ENCODE measurements around the gene NCBP2L. TPM values are rescaled to one million over a fixed set of nuclear protein-coding genes. Genes with fewer than 3 reads are reported as not detected.
A peak's percentile ranks its signal among the peaks of the same experiment; 100 is the strongest.

The NCBP2L gene
- total and polyA plus RNA-seq, 3 experiments from 2014 or later: 0.24 TPM; not detected in 2

DNA sequence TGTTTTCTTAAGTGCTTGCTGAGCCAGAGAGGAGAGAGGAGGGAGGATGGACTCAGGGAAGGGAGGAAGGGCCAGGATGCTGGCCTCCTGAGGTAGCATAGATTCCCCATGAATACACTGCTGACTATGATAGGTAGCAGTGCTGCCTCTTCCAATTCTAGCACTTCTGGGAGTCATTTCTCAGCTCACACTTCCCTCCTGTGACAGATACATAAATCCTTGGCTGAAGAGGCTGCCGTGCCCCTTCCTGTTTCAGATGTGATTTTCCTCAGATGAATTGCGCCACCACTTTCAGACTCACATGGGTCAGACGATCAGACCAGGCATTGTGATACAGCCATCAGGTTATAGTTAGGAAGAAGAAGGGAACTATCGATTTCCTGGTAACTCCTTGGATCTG, 24.3 kb upstream of the NCBP2L start:
- peaks cover 0 to 5% of the 10 kb centered on the region in 2 donors for H3K27me3 Mint-ChIP-seq
- Histone ChIP-seq H3K4me1 (ENCODE audit: insufficient read depth, low read length) (no peaks in the 10 kb centered on the region), H3K27me3 (ENCODE audit: insufficient read depth, low read length, poor library complexity, severe bottlenecking) (no peaks in the 10 kb centered on the region), H3K27ac (ENCODE audit: low read depth, low read length) (no peak overlapping the region), H3K36me3 (ENCODE audit: insufficient read depth, low read length) (no peaks in the 10 kb centered on the region), H3K4me3 (ENCODE audit: low read length) (no peak overlapping the region), H3K9me3 (ENCODE audit: low read length) (no peaks in the 10 kb centered on the region)
- H3K4me3 Mint-ChIP-seq: no peak overlapping the region
- no peak overlapping the region for H3K27ac Mint-ChIP-seq
- DNase-seq: no peak
- peaks cover 0 to 18% (median 0%) of the 10 kb centered on the region in 3 donors for H3K4me1 Mint-ChIP-seq
- no peaks in the 10 kb centered on the region for H3K9me3 Mint-ChIP-seq
- H3K36me3 Mint-ChIP-seq: peaks cover 0 to 7% (median 0%) of the 10 kb centered on the region in 3 donors
- ChIA-PET POLR2A (no interaction called here), CTCF (no interaction called here)

DNA sequence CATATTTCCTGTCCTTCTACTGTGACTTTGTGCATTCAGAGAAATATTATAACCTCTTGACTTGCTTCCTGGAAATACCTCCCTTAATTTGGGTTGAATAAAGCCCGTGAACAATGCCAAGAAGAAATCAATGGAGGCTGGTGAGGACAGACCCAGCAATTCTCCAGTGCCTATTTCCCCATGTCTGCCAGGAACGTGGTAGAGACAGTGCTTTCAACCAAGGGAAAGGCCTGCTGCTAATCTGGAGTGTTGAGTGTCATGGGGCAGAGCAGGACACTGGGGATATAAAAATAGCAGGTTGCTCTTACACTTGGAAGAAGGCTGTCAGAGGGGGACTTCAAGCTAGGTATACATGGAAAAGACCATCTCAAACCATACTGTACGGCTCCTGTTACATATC, 21.8 kb upstream of the NCBP2L start:
- Histone ChIP-seq H3K4me3 (ENCODE audit: low read length) (no peak overlapping the region), H3K36me3 (ENCODE audit: insufficient read depth, low read length) (no peaks in the 10 kb centered on the region), H3K9me3 (ENCODE audit: low read length) (no peaks in the 10 kb centered on the region), H3K27ac (ENCODE audit: low read depth, low read length) (no peak overlapping the region), H3K4me1 (ENCODE audit: insufficient read depth, low read length) (no peaks in the 10 kb centered on the region), H3K27me3 (ENCODE audit: insufficient read depth, low read length, poor library complexity, severe bottlenecking) (no peaks in the 10 kb centered on the region)
- DNase-seq: no peak
- Mint-ChIP-seq H3K27me3 (peaks cover 0 to 5% of the 10 kb centered on the region in 2 donors), H3K4me3 (no peak overlapping the region), H3K27ac (no peak overlapping the region), H3K4me1 (peaks cover 0 to 20% (median 0%) of the 10 kb centered on the region in 3 donors), H3K9me3 (no peaks in the 10 kb centered on the region), H3K36me3 (peaks cover 0 to 11% (median 1%) of the 10 kb centered on the region in 3 donors)
- POLR2A ChIA-PET: no interaction called here
- CTCF ChIA-PET: no interaction called here

- Mint-ChIP-seq H3K4me1 (peaks cover 0 to 16% (median 0%) of the 10 kb centered on the region in 3 donors), H3K9me3 (no peaks in the 10 kb centered on the region), H3K4me3 (no peak overlapping the region), H3K36me3 (peaks cover 1 to 4% (median 3%) of the 10 kb centered on the region in 3 donors), H3K27ac (peak overlapping the region in 2 of 8 donors; percentile 34 to 90), H3K27me3 (peaks cover 0 to 7% of the 10 kb centered on the region in 2 donors)
- DNase-seq: no peak
- H3K4me3 ChIP-seq (ENCODE audit: low read length): no peak overlapping the region
- no peaks in the 10 kb centered on the region for H3K9me3 ChIP-seq (ENCODE audit: low read length)
- H3K4me1 ChIP-seq (ENCODE audit: insufficient read depth, low read length): no peaks in the 10 kb centered on the region
- CTCF ChIA-PET: interaction anchor here (1.2 kb wide), 1 partner anchor 86 kb away, joined by 3 read pairs; no protein-coding TSS in a partner anchor
- no peak overlapping the region for H3K27ac ChIP-seq (ENCODE audit: low read depth, low read length)
- POLR2A ChIA-PET: no interaction called here
- H3K27me3 ChIP-seq (ENCODE audit: insufficient read depth, low read length, poor library complexity, severe bottlenecking): no peaks in the 10 kb centered on the region
- no peaks in the 10 kb centered on the region for H3K36me3 ChIP-seq (ENCODE audit: insufficient read depth, low read length)
Observed at GRCh38 chrX:107758231-107758766, 19.2 kb upstream of the NCBP2L start.

- ChIA-PET POLR2A (no interaction called here), CTCF (interaction anchor here (1.2 to 1.6 kb wide), 2 partner anchors 17 to 18 kb away, joined by 3 to 4 read pairs; partner anchors contain the start of gene NCBP2L)
- Histone ChIP-seq H3K4me1 (ENCODE audit: insufficient read depth, low read length) (no peaks in the 10 kb centered on the region), H3K9me3 (ENCODE audit: low read length) (no peaks in the 10 kb centered on the region), H3K4me3 (ENCODE audit: low read length) (no peak overlapping the region), H3K27me3 (ENCODE audit: insufficient read depth, low read length, poor library complexity, severe bottlenecking) (no peaks in the 10 kb centered on the region), H3K36me3 (ENCODE audit: insufficient read depth, low read length) (no peaks in the 10 kb centered on the region), H3K27ac (ENCODE audit: low read depth, low read length) (no peak overlapping the region)
- no peak for DNase-seq
- Mint-ChIP-seq H3K36me3 (peaks cover 1 to 4% (median 4%) of the 10 kb centered on the region in 3 donors), H3K4me1 (peaks cover 0 to 20% (median 0%) of the 10 kb centered on the region in 3 donors), H3K9me3 (no peaks in the 10 kb centered on the region), H3K4me3 (no peak overlapping the region), H3K27ac (peak overlapping the region in 2 of 8 donors; percentile 17 to 68), H3K27me3 (peaks cover 0 to 3% of the 10 kb centered on the region in 2 donors)
Observed at GRCh38 chrX:107760304-107761077, 17.0 kb upstream of the NCBP2L start.

DNA sequence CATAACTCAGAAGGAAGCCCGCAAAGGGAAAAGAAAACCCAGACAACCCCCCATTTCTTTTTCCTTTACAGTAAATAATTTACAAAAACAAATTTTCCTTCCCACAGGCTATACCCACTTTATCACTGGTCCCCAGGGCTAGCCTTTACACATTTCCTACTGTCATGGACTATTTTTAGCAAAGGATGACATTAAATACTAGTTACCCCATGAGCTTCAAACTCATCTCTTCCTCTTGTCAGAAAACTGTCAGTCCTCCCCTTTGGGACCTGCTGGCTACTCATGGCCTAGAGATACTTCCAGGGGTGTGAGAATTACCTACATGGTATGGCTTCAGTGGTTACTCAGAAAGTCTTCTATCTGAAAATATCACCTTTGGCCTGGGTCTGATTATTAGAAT, 13.9 kb upstream of the NCBP2L start:
- no peak overlapping the region for H3K4me3 ChIP-seq (ENCODE audit: low read length)
- no peak overlapping the region for H3K27ac ChIP-seq (ENCODE audit: low read depth, low read length)
- ChIA-PET CTCF (interaction anchor here (0.7 to 1.8 kb wide), 3 partner anchors 14 to 104 kb away, joined by 3 to 5 read pairs (median 3); partner anchors contain the start of gene NCBP2L), POLR2A (no interaction called here)
- H3K27me3 ChIP-seq (ENCODE audit: insufficient read depth, low read length, poor library complexity, severe bottlenecking): no peaks in the 10 kb centered on the region
- Mint-ChIP-seq H3K9me3 (no peaks in the 10 kb centered on the region), H3K36me3 (peaks cover 1 to 6% (median 4%) of the 10 kb centered on the region in 3 donors), H3K27me3 (peaks cover 0 to 5% of the 10 kb centered on the region in 2 donors), H3K4me1 (peaks cover 0 to 7% (median 0%) of the 10 kb centered on the region in 3 donors), H3K4me3 (no peak overlapping the region), H3K27ac (peak overlapping the region in 1 of 8 donors; percentile 37)
- H3K9me3 ChIP-seq (ENCODE audit: low read length): no peaks in the 10 kb centered on the region
- H3K36me3 ChIP-seq (ENCODE audit: insufficient read depth, low read length): no peaks in the 10 kb centered on the region
- no peaks in the 10 kb centered on the region for H3K4me1 ChIP-seq (ENCODE audit: insufficient read depth, low read length)
- DNase-seq: no peak

- Mint-ChIP-seq H3K4me1 (peaks cover 0 to 13% (median 0%) of the 10 kb centered on the region in 3 donors), H3K27ac (no peak overlapping the region), H3K9me3 (no peaks in the 10 kb centered on the region), H3K27me3 (peaks cover 0 to 7% of the 10 kb centered on the region in 2 donors), H3K4me3 (no peak overlapping the region), H3K36me3 (peaks cover 1 to 7% (median 4%) of the 10 kb centered on the region in 3 donors)
- Histone ChIP-seq H3K27me3 (ENCODE audit: insufficient read depth, low read length, poor library complexity, severe bottlenecking) (no peaks in the 10 kb centered on the region), H3K9me3 (ENCODE audit: low read length) (no peaks in the 10 kb centered on the region), H3K4me1 (ENCODE audit: insufficient read depth, low read length) (no peaks in the 10 kb centered on the region), H3K36me3 (ENCODE audit: insufficient read depth, low read length) (no peaks in the 10 kb centered on the region), H3K4me3 (ENCODE audit: low read length) (no peak overlapping the region), H3K27ac (ENCODE audit: low read depth, low read length) (no peak overlapping the region)
- no peak for DNase-seq
- ChIA-PET POLR2A (no interaction called here), CTCF (interaction anchor here (1.8 to 1.9 kb wide), 2 partner anchors 11 to 23 kb away, joined by 3 to 10 read pairs; partner anchors contain the start of gene TSC22D3)
Observed at GRCh38 chrX:107764845-107765608, 12.5 kb upstream of the NCBP2L start.

DNA sequence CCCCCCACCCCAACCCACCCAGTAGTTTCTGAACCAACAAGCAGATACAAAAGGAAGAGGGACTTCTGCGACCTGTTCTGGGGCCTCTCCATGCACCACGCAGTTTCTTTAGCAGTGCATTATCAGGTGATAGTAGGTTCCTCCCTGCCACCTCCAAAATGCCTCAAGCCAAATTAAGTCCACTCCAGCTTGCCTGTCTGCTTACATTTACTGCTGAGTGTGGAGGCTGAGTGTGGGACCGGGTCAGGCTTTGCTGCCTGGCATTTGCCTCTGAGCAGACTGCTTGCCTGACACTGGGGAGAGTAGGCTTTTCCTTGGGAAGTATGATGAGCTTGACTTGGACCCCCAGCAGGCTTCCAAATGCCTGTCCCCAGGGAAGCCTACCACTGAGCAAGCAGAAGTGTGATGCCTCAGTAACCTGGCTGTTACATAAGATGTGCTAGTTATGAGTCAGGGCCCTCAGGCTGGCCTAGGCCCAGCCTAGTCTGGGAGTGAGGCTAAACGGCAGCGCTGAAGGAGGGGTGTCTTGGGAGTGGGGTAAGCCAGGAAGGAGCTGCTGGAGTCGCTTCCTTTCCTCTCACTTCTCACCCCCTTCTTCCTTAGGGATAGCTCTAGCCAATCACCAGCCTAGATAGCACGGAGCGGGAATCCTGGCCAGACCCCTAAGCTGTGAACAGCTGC, 10.9 kb upstream of the NCBP2L start:
- H3K4me3 ChIP-seq (ENCODE audit: low read length): no peak overlapping the region
- no peaks in the 10 kb centered on the region for H3K4me1 ChIP-seq (ENCODE audit: insufficient read depth, low read length)
- no peaks in the 10 kb centered on the region for H3K27me3 ChIP-seq (ENCODE audit: insufficient read depth, low read length, poor library complexity, severe bottlenecking)
- DNase-seq: no peak
- ChIA-PET CTCF (interaction anchor here (1.5 to 2.5 kb wide), 3 partner anchors 9 to 107 kb away, joined by 4 to 10 read pairs (median 8); partner anchors contain the start of genes NCBP2L and TSC22D3), POLR2A (no interaction called here)
- no peak overlapping the region for H3K27ac ChIP-seq (ENCODE audit: low read depth, low read length)
- H3K36me3 Mint-ChIP-seq: peaks cover 0 to 10% (median 4%) of the 10 kb centered on the region in 3 donors
- no peak overlapping the region for H3K4me3 Mint-ChIP-seq
- no peaks in the 10 kb centered on the region for H3K9me3 ChIP-seq (ENCODE audit: low read length)
- peaks cover 0 to 22% (median 0%) of the 10 kb centered on the region in 3 donors for H3K4me1 Mint-ChIP-seq
- peaks cover 0 to 7% of the 10 kb centered on the region in 2 donors for H3K27me3 Mint-ChIP-seq
- no peaks in the 10 kb centered on the region for H3K9me3 Mint-ChIP-seq
- peak overlapping the region in 1 of 8 donors; percentile 47 for H3K27ac Mint-ChIP-seq
- no peaks in the 10 kb centered on the region for H3K36me3 ChIP-seq (ENCODE audit: insufficient read depth, low read length)

All from CD8-positive, alpha-beta memory T cell (primary cell).